ENCODE measurements around the gene KCNC3.
"Not testable (repeated sequence)": the region's sequence is repeated elsewhere in the genome, so short reads cannot be mapped to it uniquely, and the experiment has no call there.

GRCh38 chr19:50337031-50337430, 7.9 kb upstream of the KCNC3 start:
- TF ChIP-seq EZH2phosphoT487 (IDR thresholded peaks at IDR 0.05; ENCODE audit: low read depth, severe bottlenecking, unreplicated experiment); EZH2 (IDR thresholded peaks at IDR 0.05; ENCODE audit: borderline replicate concordance): not testable (repeated sequence)
- TF ChIP-seq, protein P1, sequence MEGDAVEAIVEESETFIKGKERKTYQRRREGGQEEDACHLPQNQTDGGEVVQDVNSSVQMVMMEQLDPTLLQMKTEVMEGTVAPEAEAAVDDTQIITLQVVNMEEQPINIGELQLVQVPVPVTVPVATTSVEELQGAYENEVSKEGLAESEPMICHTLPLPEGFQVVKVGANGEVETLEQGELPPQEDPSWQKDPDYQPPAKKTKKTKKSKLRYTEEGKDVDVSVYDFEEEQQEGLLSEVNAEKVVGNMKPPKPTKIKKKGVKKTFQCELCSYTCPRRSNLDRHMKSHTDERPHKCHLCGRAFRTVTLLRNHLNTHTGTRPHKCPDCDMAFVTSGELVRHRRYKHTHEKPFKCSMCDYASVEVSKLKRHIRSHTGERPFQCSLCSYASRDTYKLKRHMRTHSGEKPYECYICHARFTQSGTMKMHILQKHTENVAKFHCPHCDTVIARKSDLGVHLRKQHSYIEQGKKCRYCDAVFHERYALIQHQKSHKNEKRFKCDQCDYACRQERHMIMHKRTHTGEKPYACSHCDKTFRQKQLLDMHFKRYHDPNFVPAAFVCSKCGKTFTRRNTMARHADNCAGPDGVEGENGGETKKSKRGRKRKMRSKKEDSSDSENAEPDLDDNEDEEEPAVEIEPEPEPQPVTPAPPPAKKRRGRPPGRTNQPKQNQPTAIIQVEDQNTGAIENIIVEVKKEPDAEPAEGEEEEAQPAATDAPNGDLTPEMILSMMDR (IDR thresholded peaks at IDR 0.05; ENCODE audit: poor library complexity), result not testable (repeated sequence)
